Stimulated activated CD8-positive, alpha-beta memory T cell treated with anti-CD3 and anti-CD28 coated beads, Interleukin-15, amount 100 ng/mL, for 4 hours (primary cell): ENCODE measurements around the gene SSTR5.
"Not testable (repeated sequence)": the region's sequence is repeated elsewhere in the genome, so short reads cannot be mapped to it uniquely, and the experiment has no call there.

Experiments used
- DNase-seq, 2 donors: peaks; one replicate each; pipeline ENCODE4 v3.0.0-alpha.2; 2020; ENCODE audit warnings: low read depth in 2 of 2

The SSTR5 gene

GRCh38 chr16:1073566-1074378, 1.2 kb downstream of the SSTR5 start:
- no peak for DNase-seq

GRCh38 chr16:1074379-1074649, 1.8 kb downstream of the SSTR5 start:
- no peak for DNase-seq

DNA sequence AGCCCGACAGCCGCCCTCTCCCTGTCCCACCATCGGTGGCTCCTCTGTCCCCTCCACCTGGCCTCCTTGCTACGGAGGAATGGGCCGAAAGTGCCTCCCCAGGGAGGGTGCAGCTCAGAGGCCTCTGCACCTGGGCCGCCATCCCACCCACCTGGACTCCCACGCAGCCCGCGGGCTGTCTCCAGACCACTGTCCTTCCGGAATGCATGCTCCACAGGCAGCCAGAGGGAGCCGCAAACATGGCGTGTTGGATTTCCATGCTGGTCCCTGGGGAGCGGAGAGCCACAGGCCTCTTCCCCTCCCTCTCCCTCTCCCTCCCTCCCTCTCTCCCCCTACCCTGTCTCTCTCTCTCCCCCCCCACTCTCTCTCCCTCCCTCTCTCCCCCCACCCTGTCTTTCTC, 3.0 kb downstream of the SSTR5 start:
- no peak for DNase-seq

DNA sequence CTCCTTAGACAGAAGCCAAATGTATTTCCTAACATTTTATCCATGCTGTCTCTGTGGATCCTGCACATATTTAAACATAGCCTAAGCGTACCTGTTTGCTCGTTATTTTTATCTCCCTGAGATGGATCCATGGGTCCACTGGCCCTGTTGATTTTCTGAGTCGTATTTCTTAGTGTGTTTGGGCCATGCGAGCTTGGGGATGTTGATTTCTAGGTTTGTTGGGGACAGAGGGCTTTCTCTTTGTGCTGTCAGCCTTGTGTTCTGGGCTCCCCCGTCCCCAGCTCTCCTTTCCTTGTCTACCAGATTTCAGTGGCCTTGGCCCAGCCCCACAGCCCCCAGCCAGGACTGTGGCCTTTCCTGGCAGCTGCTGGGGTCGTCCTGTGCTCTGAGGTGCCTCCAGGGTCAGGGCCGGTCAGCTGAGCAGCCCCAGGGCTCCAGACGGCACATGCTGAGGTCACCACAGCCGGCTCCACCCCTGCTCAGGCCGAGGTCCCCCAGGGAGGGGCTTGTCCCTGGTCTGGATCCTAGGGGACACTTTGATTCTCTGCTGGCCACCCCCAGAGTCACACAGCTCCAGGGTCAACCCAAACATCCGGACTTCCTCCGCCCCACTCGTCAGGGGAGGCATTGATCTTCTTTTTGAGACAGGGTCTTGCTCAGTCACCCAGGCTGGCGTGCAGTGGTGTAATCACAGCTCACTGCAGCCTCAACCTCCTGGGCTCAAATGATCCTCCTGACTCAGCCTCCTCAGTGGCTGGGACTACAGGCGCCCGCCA, 4.4 kb downstream of the SSTR5 start:
- no peak for DNase-seq

DNA sequence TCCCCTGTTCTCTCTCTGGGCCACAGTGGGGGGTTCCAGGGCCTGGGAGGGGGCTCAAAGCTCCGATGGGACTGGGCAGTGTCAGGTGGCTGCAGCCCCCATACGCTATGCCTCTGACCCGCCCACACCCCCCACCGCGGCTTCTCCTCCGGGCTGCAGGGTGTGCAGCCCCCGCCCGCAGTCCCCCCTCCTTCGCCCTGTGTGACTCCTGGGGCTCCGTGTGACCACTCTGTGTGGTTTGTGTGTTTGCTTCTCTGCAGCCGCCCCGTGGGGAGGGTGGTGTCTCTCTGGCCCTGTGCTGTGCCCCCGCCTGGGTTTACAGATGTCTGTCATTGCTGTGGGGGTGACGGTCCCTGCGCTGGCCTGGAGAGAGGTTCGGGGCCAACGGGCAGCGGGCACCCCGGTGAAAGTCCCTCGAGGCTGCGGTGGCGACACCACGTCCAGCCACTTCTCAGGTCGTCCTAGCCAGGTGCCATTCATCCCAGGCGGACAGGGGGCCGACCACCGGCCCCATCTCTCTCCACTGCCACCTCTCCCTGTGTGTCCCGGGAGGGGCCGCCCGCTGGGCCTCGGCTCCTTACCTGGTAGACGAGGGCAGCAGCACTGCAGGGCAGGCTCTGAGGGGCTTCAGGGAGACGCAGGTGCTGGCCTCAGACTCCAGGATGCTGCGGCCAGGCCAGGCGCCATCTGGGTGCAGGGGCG, 5.5 kb downstream of the SSTR5 start:
- DNase-seq: no peak

DNA sequence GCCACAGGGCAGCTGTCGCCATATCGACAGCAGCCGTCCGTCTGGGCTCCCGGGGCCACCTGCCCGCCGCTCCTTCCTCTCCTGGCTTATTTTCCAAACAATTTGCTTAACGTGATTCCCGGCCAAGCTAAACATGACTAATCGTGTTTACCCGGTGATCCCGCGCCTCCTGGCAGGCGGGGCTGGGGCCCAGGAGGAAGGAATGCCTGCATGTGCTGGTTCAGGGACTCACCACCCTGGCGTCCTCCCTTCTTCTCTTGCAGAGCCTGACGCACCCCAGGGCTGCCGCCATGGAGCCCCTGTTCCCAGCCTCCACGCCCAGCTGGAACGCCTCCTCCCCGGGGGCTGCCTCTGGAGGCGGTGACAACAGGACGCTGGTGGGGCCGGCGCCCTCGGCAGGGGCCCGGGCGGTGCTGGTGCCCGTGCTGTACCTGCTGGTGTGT, 6.1 kb downstream of the SSTR5 start:
- no peak for DNase-seq

DNA sequence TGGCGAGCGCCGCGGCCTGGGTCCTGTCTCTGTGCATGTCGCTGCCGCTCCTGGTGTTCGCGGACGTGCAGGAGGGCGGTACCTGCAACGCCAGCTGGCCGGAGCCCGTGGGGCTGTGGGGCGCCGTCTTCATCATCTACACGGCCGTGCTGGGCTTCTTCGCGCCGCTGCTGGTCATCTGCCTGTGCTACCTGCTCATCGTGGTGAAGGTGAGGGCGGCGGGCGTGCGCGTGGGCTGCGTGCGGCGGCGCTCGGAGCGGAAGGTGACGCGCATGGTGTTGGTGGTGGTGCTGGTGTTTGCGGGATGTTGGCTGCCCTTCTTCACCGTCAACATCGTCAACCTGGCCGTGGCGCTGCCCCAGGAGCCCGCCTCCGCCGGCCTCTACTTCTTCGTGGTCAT, 6.8 kb downstream of the SSTR5 start:
- no peak for DNase-seq

- no peak for DNase-seq
These were observed 7.4 kb downstream of the SSTR5 start for GRCh38 chr16:1079786-1080525.

DNA sequence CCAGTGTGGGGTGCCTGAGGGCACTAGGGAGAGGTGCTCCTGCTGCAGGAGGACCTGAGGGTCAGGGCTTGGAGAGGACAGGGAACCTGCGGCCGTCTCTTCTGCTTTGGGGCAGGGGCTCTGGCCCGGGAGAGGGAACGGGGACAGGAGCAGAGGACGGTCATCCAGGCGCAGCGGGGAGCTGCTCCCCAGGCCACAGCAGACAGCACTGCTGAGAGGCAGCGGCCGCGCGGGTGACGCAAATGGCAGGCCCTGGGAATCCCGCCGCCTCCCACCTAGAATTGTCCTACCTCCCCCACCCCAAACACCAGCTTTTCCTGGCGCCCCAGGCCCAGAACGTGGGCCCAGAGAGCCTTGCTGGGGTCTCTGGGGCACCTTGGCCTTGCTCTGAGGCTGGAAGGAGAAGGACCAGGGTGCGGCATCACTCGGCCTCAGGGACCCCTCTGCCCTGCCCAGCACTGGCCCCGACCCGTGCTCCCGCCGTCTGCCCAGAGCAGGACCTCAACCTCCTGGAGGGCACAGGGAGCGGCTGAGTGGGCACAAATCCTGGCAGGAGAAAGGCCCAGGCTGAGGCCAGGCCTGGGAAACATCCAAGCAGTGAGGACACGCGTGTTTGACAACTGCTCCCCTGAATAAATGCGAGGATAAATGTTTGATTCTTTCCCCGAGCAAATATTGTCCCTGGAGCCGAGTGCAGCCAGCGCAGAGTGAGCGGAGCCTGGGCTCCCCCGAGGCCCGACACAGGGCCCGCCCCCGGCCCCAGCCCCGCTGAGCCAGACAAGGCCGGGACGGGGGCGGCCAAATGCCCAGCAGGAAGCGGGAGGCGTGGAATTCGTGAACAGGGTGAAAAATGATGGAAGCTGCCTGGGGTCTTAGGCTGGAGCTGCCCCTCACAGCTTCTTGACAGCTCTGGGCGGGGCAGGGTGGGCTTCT, 8.5 kb downstream of the SSTR5 start:
- DNase-seq: no peak

GRCh38 chr16:1081734-1082265, 9.3 kb downstream of the SSTR5 start:
- no peak for DNase-seq

- DNase-seq: no peak
These were observed 9.9 kb downstream of the SSTR5 start for GRCh38 chr16:1082266-1082951.

DNA sequence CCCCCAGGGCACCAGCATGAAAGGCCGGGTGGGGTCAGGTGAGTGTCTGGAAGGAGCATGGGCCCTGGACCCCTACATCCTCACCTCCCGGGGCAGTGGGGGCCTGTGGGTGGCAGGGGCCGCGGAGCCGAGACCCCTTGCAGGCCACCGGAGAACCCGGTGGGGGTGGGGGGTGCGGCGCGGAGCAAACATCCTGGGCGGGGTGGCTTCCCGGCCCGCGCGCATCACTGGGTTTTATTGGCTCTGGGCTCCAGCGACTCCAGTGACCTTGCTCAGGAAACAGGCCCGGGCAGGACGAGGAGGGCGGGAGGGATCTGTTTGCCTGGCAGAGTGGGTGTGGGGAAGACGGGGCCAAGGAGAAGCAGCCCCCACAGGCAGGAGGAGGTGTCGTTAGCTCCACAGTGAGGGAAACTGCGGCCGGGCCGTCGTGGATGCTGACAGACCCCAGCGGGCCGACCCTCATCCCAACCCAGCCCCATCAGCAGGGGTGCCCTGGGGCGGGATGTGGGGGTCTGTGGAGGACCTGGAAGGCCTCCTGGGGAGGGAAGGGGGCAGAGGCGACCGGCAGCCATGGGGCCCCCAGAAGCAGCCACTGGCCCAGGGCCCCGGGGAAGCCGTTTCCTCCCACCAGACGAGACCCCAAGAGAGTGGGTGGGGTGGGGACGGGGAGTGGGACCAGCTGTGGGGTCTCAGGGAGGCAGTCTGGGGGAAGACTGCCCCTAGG, 10.6 kb downstream of the SSTR5 start:
- DNase-seq: no peak

- DNase-seq: no peak
These were observed 12.4 kb downstream of the SSTR5 start for GRCh38 chr16:1084971-1085370.

DNA sequence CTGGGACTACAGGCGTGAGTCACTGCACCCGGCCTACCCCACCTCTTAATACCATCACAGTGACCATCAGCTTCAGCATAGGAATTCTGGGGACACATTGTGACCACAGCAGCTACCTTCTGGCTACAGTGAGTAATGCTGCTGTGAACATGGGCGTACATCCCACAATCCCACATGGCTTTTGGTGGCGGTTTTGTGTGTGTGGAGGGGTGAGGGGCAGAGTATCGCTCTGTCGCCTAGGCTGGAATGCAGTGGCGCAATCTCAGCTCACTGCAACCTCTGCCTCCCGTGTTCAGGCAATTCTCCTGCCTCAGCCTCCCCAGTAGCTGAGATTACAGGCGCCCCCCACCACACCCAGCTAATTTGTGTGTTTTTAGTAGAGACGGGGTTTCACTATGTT, 13.9 kb downstream of the SSTR5 start:
- not testable (repeated sequence) for DNase-seq

GRCh38 chr16:1088295-1089170, 16.0 kb downstream of the SSTR5 start:
- no peak for DNase-seq

- no peak for DNase-seq
These were observed 16.9 kb downstream of the SSTR5 start for GRCh38 chr16:1089439-1089821.

DNA sequence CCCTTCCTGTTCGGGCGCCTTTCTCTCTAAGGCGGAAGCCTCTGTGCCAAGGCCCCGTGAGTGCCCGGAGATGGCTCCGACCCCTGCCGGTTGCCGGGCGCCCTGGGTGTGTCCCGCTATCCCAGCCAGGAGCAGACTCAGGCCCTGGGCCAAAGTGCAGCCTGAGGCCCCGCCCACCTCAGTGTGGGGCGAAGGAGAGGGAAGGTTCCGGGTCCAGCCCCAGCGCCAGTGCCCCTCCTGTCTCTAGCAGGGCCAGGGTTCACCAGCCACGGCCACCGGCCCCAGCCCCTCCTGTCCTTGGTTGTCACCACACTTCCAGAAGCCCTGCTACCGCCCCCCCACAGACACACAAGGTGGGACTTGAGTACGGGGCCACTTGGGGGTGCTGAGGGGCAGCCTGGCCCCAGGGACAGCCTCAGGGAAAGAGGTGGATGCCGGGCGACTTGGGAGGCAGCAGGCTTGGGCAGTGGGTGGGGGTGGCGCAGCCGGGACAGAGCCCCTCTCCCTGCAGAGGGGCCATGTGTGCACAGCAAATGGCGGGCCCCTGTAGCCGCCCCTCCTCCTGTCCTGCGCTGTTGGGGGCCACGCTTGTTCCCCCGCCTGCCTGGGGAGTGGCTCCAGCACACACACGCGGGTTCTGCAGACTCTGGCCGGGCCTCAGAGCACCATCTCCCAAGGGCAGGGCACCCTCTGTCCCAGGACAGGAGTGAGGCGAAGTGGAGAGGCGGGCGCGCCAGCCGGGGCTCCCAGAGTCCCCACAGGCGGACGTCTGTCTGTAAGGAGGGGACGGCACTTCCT, 17.5 kb downstream of the SSTR5 start:
- DNase-seq: no peak
